Stimulated activated CD4-positive, alpha-beta T cell treated with anti-CD3 and anti-CD28 coated beads, TNF-alpha, amount 100 ng/mL, for 48 hours (primary cell): ENCODE data around the gene LSM5.
"Not testable (repeated sequence)": the region's sequence is repeated elsewhere in the genome, so short reads cannot be mapped to it uniquely, and the experiment has no call there.

Experiments
- DNase-seq, 3 donors: peaks; one replicate each; pipeline ENCODE4 v3.0.0-alpha.2; 2020; ENCODE audit warnings: low read depth in 3 of 3

LSM5 gene

GRCh38 chr7:32506266-32507054 is 16.3 kb upstream of the LSM5 start:
- DNase-seq: no peak

GRCh38 chr7:32502728-32503127 is 12.5 kb upstream of the LSM5 start:
- peak in 1 of 3 donors; percentile 33 for DNase-seq

- DNase-seq: no peak
Observed at GRCh38 chr7:32501522-32501921, 11.3 kb upstream of the LSM5 start.

- no peak for DNase-seq
Observed at GRCh38 chr7:32500922-32501341, 10.8 kb upstream of the LSM5 start.

- not testable (repeated sequence) for DNase-seq
Observed at GRCh38 chr7:32500216-32500615, 10.0 kb upstream of the LSM5 start.

- DNase-seq: not testable (repeated sequence)
Observed at GRCh38 chr7:32499755-32500154, 9.6 kb upstream of the LSM5 start.

GRCh38 chr7:32496052-32496813 is 6.1 kb upstream of the LSM5 start:
- DNase-seq: no peak

- peak; percentile 96 to 99 (median 98) for DNase-seq
Observed at GRCh38 chr7:32495298-32496051, 5.3 kb upstream of the LSM5 start, which contains the start of gene AVL9. AVL9 (plus strand) TSS chr7:32495489; CDS start chr7:32495710, 221 bp downstream.

GRCh38 chr7:32494946-32495297 is 4.7 kb upstream of the LSM5 start:
- no peak for DNase-seq

- no peak for DNase-seq
Observed at GRCh38 chr7:32489788-32490126, 423 bp downstream of the LSM5 start.

- DNase-seq: no peak
Observed at GRCh38 chr7:32481921-32482320, 8.3 kb downstream of the LSM5 start.

GRCh38 chr7:32481176-32481575 is 9.0 kb downstream of the LSM5 start:
- DNase-seq: no peak

GRCh38 chr7:32479574-32480200 is 10.5 kb downstream of the LSM5 start:
- no peak for DNase-seq

- no peak for DNase-seq
Observed at GRCh38 chr7:32477649-32477980, 12.6 kb downstream of the LSM5 start.

GRCh38 chr7:32476816-32477648 is 13.1 kb downstream of the LSM5 start:
- no peak for DNase-seq

GRCh38 chr7:32474008-32474407 is 16.2 kb downstream of the LSM5 start:
- DNase-seq: no peak

- no peak for DNase-seq
Observed at GRCh38 chr7:32472015-32472414, 18.2 kb downstream of the LSM5 start.

GRCh38 chr7:32470871-32471270 is 19.3 kb downstream of the LSM5 start:
- no peak for DNase-seq

- DNase-seq: not testable (repeated sequence)
Observed at GRCh38 chr7:32470004-32470403, 20.2 kb downstream of the LSM5 start.

GRCh38 chr7:32464641-32465416 is 25.4 kb downstream of the LSM5 start:
- DNase-seq: not testable (repeated sequence)
